GM12873 (cell line): ENCODE measurements around the gene SMARCC1.

Experiments used
- TF ChIP-seq, protein P1 (sequence below): IDR thresholded peaks from 2 replicates; pipeline ENCODE4 v1.5.1; 2012; ENCODE audit warnings: low read depth, mild to moderate bottlenecking, moderate library complexity, low read length, control low read depth; ENCODE audit not compliant: insufficient read depth; ENCODE audit errors: missing control alignments

Gene SMARCC1

DNA sequence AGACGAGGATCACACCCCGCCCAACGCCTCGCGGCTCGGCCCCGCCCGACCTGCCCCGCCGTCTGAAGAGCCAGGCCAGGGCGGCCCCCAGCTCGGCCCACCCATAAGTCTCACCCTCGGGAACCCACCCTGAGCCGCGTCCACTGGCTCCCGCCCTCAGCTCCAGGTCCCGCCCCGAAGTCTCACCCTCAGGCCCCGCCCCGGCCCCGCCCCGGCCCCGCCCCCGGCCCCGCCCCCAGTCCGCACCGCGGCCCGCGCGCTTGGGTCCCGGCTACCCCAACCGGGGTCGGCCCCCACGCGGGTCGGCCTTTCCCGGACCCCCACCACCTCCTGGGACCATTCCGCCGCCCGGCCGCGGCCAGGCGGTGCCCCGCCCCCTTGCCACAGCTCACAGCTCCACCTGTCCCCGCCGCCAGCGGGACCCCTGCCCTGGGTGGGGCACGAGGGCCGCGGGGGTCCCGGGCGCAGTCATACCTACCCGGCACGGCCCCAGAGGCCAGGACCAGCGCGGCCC, 203.5 kb downstream of the SMARCC1 start:
- TF ChIP-seq, protein P1, sequence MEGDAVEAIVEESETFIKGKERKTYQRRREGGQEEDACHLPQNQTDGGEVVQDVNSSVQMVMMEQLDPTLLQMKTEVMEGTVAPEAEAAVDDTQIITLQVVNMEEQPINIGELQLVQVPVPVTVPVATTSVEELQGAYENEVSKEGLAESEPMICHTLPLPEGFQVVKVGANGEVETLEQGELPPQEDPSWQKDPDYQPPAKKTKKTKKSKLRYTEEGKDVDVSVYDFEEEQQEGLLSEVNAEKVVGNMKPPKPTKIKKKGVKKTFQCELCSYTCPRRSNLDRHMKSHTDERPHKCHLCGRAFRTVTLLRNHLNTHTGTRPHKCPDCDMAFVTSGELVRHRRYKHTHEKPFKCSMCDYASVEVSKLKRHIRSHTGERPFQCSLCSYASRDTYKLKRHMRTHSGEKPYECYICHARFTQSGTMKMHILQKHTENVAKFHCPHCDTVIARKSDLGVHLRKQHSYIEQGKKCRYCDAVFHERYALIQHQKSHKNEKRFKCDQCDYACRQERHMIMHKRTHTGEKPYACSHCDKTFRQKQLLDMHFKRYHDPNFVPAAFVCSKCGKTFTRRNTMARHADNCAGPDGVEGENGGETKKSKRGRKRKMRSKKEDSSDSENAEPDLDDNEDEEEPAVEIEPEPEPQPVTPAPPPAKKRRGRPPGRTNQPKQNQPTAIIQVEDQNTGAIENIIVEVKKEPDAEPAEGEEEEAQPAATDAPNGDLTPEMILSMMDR: no peak

DNA sequence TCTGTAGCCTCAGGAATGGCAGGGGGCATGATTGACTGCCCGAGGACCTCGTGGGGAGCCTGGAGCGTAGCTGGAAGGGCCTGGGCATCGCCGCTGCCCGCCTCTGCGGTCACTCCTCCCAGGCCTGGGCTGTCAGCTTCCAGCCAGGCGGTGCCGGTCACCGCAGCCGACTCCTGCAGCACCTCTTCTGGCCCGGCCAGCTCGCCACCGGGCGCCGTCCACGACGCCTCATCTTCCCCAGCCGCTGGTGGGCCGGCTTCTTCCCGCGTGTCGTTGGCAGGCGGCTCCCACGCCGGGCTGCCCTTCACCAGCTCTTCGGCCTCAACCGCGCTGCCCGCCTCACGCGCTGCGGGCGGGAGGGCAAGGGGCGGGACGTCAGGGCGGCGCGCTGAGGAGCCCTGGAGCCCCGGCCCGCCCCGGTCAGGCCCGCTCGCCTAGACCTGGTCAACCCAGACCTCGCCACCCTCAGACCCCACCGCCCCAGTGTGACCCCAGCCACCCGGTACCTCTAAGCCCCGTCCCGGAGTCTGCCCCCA, 204.0 kb downstream of the SMARCC1 start:
- TF ChIP-seq, protein P1: no peak

DNA sequence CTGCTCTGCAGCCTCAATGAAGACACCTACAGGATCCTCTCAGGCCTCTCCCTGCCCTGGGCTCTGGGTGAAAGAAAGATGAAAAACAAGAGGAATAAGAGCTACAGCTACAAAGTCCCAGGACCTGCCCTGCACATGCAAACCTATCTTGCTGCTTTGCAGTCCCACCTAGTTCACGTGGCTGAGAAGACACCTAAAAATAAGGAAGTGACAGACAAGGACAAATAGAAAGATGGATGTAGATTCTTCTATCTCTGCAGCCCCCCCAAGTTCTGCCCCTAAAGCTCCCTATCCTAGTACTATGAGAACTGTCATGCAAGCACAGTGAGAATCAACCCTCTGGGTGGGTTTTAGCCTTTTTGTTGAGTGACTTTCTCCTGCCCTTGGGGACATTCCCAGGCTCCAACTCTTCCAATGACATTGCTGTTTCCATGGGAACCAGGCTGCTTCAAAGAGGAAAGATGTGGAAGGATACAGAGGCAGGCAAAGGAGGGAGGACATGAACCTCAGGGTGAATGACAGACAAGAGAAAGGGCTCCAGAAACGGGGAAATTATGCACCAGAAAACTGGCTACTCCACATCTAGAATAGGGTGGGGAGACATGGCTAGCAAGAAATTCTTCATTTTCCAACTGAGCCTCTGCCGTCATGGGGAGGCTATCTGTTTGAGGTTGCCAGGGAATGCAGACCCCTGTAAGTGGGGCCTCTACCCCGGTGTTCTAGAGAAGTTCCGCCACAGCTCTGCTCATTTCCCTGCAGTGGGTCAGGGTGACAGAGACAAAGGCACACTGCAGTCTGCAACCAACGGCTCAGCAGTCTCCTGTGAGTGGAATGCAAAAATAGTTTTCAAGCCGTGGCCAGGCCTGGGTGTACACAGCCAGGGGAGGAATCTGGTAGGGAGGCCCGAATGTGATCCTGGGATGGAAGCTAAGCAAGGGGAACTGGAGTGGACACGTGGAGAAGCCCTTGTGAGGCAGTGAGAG, 208.2 kb downstream of the SMARCC1 start:
- TF ChIP-seq, protein P1: no peak

DNA sequence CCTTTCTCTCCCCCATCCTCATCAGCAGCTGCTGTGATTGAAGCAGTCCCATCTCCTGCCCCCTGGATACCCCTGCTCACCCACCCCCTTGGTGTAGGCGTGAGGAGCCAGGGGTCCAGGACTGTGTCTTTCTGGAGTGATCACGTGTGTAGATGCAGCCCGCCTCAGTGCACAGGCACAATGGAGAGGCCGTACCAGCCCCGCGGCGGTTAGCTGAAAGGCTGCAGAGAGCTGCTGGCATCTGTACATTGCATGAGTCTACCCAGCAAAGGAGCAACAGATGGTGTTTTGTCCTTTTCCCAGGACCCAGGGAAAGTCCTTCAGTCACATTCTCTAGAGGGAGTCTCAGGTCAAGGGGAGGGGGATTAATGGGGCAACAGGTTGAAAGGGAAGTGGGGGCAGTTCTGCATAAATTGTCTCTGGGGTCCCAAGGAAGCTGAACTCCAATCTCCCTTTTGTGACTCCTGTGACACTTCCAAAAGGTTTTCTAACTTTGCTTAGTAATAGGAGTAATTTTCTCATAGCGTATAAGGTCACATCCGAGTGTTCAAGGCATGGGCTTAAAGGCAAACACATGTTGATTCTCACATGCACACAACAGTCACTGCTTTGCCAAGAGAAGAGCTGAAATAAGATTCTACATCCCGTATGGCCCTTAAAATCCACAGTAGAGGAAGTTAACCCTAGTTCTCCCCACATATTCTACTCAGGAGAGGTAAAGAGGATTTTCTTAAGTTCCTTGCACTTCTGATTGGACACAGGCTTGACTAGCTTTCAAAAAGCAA, 210.1 kb downstream of the SMARCC1 start:
- TF ChIP-seq, protein P1: no peak

DNA sequence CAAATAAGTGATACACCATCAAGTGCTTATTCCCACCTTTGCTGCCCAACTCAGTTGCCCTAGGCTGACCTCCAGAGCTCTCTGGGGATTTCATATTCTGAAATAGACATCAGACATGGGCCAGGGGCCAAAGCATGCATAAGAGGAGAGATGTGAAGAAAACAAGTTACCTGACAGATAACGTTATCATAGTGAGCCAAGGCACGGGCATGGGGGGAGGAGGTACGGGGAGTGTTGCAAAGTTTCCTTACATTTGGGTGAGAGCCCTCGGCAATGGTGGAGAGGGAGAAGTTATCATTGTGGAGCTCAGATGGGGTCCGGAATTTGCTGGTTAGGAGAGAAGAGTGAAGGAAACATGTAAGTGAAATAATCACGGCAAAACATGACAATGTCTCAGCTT, 212.8 kb downstream of the SMARCC1 start:
- TF ChIP-seq, protein P1: no peak

DNA sequence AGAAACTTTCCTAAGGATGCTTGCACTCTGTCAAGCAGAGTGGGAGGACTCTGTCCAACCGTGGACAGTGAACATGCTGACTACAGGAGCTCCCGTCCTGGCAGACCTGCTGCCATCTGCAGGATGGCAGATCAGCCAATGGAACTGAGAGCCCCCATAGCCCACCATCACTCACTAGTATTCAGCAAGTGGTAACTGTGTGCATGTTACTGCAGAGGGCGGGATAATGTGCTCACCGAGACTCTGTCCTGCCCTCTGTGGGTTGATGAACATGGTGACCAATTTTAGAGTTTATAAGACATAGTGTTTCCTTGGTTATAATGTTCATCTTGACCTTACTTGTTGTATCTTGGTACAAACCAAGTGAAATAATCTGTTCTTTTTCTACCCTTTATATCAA, 214.5 kb downstream of the SMARCC1 start:
- TF ChIP-seq, protein P1: no peak
